NCI-H1417 (cell line): ENCODE data around the gene TLX3.

Experiments
- DNase-seq, 3 experiments: peaks; one replicate each; lab custom pipeline; 2025; lab: John Stamatoyannopoulos, UW

The TLX3 gene

DNA sequence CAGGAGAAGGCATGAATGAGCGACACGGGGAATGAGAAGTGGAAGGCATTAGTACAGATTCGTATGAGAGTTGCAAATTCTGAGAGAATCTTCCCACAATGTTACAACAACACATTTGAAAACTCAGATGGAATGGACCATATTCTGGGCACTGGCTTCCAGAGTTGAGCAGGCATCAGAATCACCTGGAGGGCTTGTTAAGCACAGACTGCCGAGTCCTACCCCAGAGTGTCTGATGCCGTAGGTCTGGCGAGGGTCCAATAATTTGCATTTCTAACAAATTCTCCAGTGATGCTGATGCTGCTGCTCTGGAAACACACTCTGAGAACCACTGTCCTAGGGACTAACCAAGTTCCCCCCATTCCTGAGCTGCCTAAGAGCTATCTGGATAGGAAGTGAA is 2.9 kb upstream of the TLX3 start:
- DNase-seq = peak in 1 of 3 experiments; percentile 1

DNA sequence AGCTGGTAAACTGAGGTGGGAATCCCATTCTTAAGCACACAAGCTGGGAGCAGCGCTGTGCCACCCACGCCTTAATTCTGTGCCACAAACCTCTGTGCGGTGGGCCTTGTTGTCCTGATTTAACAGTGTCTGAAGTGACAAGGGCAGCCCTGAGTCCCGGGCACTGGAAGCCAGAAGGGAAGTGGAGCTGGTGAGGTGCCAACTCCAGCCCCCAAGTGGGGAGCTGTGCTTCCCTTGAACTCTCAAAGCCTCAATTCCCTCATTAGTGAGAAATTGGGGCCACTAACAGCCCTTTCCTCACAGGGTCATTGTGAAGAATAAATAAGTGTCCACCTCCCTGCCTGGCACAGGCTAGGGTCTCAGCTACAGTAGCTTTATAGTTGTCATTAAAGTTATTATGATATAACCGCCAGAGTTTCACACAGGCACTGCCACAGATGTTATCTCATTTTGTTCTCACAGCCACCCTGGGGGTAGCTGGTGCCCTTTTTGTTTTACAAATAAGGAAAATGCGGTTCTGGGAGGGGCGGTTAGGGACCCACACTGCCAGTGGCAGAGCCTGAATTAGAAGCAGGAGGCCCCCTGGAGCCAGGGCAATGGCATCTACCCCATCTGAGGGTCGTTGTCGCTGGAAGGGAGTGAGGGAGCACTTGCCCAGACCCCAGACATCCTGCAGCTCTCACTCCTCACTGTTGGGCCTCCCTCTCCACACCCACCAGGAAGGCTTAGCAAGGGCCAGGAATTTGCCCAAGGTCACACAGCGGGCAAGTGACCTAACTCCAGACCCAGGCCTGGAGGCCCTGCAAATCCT is 2.1 kb upstream of the TLX3 start:
- no peak for DNase-seq

- DNase-seq = no peak
Observed at GRCh38 chr5:171307789-171308452, 1.1 kb upstream of the TLX3 start.

DNA sequence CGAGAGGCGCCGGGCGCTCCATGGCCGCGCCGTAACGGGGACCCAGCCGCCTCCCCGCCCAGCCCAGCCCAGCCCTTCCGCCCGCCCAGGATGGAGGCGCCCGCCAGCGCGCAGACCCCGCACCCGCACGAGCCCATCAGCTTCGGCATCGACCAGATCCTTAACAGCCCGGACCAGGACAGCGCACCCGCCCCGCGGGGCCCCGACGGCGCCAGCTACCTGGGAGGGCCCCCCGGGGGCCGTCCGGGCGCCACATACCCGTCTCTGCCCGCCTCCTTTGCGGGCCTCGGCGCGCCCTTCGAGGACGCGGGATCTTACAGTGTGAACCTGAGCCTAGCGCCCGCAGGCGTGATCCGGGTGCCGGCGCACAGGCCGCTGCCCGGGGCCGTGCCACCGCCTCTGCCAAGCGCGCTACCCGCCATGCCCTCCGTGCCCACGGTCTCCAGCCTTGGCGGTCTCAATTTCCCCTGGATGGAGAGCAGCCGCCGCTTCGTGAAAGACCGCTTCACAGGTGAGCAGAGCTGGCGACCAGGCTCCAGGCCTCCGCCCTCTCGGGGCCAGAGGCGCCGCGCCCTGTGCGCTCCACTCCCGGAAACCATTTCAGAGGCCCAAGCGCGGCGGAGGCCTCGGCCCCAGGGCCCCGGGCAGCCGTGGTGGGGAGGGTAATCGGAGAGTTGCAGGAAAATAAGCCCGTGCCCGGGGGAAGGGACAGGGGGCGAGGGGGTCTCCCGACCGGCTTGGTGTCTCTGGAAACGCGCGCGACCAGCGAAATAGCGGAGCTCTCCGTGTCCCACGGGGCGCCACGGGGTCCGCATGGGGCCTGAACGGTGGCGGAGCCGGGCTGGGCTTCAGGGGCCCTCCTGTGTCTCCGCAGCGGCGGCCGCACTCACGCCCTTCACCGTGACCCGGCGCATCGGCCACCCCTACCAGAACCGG is 496 bp downstream of the TLX3 start:
- no peak for DNase-seq

- no peak for DNase-seq
Observed at GRCh38 chr5:171310212-171310818, 1.3 kb downstream of the TLX3 start.

- no peak for DNase-seq
Observed at GRCh38 chr5:171310819-171311321, 1.8 kb downstream of the TLX3 start.

DNA sequence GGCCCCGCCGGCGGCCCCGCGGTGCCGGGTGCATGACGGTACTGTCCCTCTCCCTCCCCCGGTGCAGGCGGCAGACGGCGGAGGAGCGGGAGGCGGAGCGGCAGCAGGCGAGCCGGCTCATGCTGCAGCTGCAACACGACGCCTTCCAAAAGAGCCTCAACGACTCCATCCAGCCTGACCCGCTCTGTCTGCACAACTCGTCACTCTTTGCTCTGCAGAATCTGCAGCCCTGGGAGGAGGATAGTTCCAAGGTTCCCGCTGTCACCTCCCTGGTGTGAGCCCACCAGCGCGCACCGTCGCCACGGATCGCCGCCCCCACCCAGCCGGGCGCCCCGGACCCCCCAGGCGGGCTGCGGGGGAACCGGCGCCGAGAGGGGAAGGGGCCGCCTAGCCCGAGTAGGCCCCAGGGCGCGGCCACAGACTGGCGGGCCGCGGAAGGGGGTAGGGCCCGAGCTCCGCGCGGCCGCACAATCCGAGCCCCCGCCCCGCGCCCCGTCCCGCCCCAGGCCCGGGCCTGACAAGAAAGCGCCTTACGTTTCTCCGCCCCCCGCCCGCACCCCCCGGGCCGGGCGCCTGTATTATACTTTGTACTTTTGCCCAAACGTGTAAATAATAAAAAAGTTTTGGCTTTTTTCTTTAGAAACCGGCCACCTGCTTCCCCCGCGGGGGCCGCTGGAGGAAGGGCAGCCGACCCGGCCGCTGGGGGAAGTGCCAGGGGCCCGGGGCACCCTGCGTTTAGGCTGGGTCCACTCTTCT is 2.5 kb downstream of the TLX3 start:
- DNase-seq = peak; percentile 29 to 76 (median 70)

DNA sequence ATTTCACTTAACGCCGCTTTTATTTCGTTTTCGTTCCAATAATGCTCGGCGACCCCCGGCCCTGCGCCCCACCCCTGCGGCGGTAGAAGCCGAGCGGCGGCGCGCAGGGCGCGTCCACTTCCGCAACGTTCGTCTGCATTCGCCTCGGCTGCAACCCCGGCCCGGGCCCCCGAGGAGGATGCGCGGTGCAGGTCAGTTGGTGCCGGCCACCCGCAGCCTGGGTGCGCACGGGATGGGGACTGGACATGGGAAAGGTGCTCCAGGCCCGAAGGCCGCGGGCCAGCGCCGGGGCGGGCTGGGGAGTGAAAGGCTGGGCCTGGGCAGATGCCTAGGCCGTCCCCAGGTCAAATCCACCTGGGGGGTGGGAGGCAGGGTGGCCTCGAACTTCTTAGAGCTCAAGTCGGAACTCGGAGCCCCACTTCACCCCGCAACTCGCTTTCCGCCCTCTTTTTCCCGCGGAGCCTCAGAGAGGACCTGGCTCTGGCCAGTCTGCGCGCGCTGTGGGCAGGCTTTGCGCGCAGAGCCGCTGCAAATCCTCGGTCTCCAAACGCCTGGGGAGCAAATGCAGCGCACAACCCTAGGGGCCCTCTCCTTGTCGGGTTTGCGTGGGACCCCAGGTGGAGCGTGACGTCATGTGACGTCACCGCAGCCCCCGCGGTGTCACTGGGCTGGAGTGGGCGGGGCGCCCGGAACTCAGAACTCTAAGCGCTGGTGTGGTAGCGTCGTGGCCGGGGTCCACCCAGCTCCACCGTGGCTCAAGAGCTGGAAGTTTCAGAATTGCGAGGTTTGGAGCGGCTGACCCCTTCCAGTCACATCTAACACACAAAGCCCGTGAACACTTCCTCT is 3.3 kb downstream of the TLX3 start:
- peak in 2 of 3 experiments; percentile 57 to 65 for DNase-seq

DNA sequence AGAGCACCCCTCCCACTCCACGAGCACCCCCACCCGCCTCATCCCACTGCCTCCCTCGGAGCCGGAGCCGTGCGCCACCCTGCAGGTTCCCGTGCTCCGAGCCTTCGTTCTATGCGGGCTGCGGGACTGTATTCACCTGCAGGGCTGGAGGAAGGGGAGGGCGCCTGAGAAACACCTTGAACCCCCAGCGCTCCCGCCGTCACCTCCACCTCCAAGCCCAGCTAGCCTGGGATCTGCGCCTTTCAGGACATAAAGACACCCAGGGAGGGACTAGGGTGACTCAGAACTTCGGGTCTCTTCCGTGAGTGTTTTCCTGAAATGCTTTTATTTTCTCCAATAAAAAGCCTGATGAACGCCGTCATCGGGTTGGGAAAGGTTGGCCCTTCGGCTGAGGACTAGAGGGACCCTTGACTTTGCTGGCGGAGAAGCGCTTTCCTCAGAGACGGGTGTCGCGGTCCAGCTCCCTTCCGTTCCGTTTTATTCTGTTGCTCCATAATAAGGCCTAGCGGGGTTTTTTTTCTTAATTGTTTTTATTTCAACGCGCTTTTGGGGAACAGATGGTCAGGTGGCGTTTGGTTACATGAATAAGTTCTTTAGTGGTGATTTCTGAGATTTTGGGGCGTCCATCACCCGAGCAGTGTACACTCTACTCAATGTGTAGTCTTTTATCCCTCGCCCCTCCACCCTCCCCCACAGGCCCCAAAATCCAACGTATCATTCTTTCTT is 4.6 kb downstream of the TLX3 start:
- DNase-seq = no peak

DNA sequence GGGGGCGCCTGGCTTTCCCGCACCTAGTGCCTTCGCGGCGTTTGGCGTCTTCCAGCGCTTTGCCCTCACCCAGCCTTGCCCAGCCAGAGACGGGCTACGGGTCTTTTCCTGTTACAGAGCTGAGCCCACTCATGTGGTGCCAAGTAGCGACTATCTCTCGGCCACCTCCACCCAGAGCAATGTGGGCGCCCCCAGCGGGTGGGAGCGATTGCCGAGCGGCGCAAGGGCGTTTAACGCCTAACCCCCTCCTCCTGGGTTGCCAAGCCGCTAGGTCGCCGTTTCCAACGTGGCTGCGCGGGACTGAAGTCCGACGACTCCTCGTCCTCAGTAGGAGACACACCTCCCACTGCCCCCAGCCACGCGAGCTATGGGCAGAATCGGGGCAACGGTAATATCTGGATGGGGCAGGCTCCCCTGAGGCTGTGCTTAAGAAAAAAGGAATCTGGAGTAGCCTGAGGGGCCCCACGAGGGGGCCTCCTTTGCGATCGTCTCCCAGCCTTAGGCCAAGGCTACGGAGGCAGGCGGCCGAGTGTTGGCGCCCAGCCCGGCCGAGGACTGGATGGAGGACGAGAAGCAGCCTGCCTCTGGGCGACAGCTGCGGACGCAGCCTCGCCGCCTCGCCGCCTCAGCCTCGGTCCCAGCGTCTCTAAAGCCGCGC is 5.8 kb downstream of the TLX3 start:
- DNase-seq = no peak

DNA sequence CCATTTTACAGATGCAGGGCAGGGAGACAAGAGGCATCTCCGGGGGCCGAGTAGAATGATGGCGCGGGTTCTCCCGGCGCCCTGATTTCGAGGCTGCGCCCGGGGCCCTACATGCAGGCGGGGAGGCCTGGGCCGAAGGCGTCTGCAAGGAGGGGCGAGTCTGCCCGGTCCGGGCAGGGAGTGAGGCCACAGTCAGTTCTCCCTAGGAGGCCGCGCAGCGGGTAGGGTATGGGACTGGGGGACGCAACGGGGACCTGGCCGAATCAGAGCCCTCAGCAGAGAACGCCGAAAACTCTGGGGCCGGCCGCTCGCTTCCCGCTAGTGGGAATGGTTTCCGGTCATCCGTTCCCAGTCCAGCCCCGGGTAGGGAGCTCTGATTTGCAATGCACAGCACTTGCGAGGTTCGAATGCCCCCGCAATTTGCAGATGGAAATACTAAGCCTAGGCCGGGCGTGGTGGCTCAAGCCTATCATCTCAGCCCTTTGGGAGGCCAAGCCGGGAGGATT is 6.4 kb downstream of the TLX3 start:
- no peak for DNase-seq

GRCh38 chr5:171315925-171316257 is 6.8 kb downstream of the TLX3 start:
- no peak for DNase-seq

DNA sequence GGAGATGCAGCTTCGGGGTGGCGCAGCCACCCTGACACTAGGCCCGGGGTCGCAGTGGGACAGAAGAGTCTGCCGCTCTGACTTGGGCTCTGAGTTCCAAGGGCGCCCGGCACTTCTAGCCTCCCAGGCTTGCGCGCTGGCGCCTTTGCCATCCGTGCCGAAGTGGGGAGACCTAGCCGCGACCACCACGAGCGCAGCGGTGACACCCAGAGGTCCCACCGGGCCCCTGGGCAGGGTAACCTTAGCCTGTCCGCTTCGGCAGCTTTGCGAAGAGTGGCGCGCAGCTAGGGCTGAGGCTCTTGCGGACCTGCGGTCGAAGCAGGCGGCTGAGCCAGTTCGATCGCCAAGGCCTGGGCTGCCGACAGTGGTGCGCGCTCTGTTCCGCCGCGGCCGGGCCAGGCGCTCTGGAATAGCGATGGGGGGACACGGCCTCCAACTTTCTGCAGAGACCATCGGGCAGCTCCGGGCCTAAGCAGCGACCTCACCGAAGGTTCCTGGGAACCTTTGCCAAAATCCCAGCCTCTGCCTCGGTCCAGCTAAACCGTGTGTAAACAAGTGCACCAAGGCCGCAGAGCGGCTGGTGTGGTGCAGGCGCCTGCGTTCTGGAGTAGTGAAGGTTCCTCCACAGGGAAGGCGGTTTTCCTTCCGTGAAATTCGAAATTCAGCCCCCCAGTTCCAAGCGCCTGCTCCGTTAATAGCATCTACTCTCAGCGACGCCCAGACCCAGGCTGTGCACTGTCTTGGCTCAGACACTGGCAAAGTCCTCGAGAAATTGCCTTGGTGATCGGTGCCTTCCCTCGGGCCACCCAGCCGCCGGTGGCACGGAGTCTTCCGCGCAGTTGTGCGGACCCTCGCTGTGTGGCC is 7.4 kb downstream of the TLX3 start:
- DNase-seq = no peak

GRCh38 chr5:171317230-171317629 is 8.2 kb downstream of the TLX3 start:
- DNase-seq = no peak

- no peak for DNase-seq
Observed at GRCh38 chr5:171318026-171318425, 9.0 kb downstream of the TLX3 start.

DNA sequence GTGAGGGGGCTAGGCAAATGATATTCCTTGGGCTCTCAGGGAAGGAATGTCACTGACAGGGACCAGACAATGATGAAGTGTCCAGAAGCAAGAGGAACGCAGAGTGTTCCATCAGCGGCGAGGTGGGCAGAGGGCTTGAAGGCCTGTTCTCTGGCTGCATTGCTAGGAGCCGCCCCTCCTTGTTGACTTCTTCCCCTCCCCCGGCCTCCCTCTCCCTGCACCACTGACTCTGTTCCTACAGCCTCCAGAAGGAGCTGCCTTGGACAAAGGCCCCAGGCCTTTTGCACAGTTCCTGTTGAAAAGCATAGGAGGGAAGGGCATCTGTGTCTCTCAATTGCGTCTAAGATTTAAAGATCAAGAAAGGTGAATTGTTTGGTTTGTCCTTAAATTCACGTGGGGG is 12.4 kb downstream of the TLX3 start:
- no peak for DNase-seq

- DNase-seq = peak in 1 of 3 experiments; percentile 26
Observed at GRCh38 chr5:171322527-171322926, 13.5 kb downstream of the TLX3 start.

- DNase-seq = peak in 1 of 3 experiments; percentile 32
Observed at GRCh38 chr5:171323007-171323406, 14.0 kb downstream of the TLX3 start.
